Fibroblast of skin of left quadriceps (primary cell): Measurements from ENCODE around the gene FAM174C.
"Not testable (repeated sequence)": the region's sequence is repeated elsewhere in the genome, so short reads cannot be mapped to it uniquely, and the experiment has no call there.

Experiments used
- DNase-seq, 2 experiments: peaks; one replicate each; pipeline ENCODE4 v3.0.0-alpha.2; 2013; ENCODE audit warnings: low read depth in 2 of 2

The FAM174C gene

DNA sequence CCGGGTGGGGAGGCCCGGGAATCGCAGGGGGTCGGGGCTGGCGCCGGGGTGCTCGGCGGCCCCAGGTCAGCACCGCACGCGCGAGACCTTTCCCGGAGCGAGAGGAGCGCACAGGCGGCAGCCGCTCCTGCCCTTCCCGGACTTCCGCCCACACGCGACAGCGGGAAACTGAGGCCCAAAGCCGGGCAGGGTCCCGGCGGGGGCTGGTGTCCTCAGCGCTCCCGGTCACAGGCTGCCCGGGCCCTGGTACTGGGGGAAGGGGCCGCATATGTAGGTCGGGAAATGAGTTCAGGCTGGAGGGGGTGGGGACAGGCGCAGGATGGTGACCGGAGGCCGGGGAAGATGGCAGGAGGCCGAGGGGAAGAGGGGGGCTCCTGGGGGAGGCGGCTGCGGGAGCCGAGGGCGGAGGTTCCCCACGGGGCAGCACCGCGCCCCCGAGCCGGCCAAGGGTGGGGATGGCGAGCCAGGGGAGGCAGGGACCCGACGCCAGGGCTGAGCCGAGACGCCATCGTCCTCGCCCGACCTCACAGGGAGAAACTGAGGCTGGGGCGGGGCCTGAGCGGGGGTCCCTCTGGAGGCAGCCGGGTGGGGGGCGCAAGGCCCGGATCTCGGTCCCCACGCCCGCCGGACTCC lies 38.2 kb upstream of the FAM174C start:
- no peak for DNase-seq

DNA sequence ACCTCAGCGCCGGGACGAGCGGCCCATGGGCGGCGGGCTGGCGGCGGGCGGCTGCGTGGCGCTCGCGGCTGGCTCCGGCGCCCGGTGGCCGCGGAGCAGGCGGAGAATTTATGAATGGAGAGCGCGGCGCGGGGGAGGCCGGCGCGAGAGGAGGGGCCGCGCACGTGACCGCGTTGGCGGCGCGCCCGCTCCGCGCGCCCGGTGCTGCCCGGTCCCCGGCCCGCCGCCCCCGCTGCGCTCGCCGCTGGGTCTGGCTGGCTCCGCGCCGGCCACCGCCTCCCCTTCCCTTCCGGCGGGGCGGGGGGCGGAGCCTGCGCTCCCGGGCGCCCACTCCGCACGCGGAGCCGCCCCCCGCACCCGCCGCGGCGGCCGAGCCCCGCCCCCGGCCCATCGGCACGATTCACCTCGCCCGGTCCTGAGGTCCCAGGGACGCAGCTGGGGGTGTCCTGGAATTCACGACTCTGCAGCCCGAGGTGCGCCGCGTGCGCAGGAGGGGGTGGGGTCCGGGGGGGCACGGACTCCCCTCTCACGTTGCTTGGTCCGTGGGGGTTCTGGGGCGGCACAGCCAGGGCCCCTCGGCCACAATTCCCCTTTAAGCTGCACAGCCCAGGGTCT lies 37.5 kb upstream of the FAM174C start, which contains the start of gene CBARP:
Gene CBARP (minus strand): TSS at position 252 of the 615 bp plus-strand sequence. CDS start 1,905 bp downstream, outside the sequence.
- no peak for DNase-seq

DNA sequence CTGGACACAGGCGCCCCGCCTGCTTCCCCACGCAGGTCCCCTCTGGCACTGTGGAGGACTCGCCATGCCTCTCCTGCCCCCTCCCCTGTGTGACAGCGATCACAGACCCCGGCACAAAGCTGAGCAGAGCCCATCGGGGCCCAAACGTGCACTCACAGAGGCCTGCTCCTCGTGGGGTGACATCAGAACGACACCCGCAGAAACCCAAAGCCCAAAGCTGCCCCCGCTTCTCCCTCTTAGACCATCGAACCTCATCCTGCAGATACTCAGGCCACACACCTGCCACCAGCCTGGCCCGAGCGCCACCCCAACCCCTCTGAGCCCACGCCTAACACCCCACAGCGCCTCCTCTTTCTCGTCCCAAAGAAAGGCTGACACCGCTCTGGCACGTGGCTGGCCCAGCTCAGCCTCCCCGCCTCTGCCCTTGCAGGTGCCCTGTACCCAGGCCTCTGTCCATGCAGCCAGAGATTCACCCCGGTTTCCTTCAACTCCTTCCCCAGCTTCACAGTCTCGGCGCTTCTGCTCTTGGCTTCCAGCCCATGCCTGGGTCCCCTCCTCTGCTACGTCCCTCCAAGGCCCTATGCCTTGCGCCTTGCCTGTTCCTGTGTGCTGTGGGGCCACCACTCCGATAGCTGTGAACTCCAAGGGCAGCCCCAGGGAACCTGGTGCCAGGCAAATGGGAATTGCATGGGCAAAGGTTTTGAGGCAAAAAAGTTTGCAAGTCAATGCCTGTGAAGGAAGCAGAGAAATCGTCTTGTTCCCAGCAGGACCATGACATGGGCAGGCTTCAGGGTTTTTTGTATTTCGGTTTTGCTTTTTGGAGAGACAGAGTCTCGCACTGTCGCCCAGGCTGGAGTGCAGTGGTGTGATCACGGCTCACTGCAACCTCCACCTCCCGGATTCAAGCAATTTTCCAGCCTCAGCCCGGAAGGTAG lies 36.7 kb upstream of the FAM174C start:
- DNase-seq, result no peak

DNA sequence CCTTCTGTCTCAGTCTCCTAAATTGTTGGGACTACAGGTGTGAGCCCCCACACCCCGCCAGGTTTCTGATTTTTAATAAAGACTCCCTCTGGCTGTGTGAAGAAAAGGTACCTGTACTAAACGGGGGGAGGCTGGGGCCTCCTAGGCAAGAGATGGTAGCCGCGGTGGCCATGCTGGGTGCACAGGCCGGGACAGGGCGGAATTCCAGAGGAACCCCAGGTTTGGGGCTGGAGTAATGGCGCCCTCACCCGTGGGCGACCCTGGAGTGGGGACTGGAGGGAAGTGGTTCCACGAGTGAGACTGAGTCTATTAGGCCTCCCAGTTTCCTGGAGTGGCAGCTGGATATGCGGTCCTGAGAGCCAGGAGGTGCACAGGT lies 35.9 kb upstream of the FAM174C start:
- DNase-seq, result no peak

DNA sequence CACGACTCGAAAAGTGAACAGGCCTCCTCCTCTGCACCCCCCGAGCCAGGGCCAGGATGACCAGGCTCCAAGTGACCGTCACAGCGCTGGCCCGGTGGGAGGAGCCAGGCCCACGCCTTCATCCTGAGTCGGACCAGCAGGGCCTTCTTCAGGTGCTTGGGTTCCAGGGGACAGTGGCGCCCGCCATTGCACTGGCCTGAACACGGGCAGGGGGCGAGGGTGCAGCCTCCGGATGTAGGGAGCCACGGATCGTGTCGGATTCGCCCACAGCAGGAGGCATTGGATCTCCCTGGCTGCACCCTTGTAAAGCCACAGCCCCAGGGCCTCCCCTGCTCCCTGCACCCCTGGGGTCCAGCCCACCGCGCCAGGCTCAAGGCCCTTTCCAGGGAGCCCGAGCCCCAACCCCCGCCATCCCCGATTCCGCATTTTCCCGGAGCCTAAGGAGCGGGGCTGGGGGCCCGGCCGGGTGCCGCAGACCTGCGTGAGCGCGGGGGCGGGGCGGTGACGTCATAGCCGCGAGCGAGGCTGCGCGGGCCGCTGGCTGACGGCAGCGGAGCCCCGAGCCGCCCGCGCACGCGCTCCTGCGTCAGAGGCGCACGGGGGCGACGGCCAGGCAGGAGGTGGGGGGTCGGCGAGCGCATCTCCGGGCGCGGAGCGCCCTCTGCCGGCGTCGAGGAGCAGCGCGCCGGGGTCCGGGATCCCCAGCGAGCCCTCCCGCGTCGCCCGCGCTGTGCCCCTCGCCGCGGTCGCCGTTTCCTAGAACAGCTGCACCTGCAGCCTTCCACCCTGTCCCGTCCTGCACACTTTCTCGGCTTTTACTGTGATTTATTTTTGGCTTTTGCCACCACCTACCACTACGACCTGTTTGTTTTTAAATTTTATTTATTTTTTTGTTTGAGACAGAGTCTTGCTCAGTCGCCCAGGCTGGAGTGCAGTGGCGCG lies 35.3 kb upstream of the FAM174C start:
- DNase-seq, result peak; percentile 77

DNA sequence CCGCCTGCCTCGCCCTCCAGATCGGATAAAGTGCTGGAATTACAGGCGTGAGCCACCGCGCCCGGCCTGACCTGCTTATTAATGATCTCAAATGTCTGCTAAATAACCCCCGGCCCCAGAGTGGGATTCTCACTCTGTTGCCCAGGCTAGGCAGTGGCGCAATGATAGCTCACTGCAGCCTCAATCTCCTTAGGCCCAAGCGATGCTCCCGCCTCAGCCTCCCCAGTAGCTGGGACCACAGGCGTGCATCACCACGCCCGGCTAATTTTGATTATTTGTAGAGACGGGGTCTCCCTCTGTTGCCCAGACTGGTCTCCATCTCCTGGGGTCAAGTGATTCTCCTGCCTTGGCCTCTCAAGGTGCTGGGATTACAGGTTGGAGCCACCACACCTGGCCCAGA lies 34.4 kb upstream of the FAM174C start:
- DNase-seq, result no peak

DNA sequence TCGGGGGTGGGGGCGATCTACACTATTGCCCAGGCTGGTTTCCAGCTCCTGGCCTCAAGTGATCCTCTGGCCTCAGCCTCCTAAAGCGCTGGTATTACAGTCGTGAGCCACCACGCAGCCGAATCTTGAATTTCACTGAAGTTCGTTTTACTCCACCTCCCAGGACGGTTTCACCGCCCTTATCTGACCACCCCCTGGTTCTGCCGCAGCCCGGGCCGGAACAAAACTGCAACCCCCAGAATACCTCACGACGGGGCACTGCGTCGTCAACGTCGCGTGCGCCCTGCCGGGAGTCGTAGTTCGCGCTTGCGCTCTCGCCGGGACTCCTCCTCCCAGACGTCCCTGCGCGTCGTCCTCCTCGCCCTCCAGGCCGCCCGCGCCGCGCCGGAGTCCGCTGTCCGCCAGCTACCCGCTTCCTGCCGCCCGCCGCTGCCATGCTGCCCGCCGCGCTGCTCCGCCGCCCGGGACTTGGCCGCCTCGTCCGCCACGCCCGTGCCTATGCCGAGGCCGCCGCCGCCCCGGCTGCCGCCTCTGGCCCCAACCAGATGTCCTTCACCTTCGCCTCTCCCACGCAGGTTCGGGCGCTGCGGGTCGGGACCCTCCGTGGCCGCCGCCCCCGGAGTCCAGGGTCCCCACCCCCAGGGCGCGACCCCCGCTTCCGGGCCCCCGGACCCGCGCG lies 33.8 kb upstream of the FAM174C start, which contains the start of gene ATP5F1D:
Gene ATP5F1D (plus strand): TSS at position 335 of the 679 bp plus-strand sequence. CDS start 100 bp downstream, at position 435.
- peak; percentile 81 for DNase-seq

DNA sequence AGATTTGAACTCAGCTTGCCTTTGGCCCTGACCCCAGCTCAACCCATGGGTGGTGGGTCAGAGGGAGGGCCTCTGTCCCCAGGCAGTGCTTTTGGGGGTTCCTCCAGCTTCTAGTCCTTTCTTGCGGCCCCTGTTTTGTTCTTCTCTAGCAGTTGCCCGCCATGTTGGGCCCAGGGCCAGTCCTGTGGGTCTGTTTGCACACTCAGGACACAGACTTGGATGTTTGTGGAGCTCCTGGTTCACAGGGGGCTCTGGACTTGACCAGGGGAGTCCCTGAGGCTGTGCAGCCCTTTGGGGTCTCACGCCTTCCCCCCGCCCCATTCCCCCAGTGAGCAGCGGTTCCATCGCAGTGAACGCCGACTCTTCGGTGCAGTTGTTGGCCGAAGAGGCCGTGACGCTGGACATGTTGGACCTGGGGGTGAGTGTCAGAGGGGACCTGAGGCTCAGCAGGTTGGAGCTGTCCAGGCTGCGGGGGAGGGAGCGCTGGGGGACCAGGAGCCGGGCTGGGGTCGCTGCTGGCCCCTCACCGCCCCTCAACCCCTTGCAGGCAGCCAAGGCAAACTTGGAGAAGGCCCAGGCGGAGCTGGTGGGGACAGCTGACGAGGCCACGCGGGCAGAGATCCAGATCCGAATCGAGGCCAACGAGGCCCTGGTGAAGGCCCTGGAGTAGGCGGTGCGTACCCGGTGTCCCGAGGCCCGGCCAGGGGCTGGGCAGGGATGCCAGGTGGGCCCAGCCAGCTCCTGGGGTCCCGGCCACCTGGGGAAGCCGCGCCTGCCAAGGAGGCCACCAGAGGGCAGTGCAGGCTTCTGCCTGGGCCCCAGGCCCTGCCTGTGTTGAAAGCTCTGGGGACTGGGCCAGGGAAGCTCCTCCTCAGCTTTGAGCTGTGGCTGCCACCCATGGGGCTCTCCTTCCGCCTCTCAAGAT lies 31.3 kb upstream of the FAM174C start:
- peak in 1 of 2 experiments; percentile 57 for DNase-seq

DNA sequence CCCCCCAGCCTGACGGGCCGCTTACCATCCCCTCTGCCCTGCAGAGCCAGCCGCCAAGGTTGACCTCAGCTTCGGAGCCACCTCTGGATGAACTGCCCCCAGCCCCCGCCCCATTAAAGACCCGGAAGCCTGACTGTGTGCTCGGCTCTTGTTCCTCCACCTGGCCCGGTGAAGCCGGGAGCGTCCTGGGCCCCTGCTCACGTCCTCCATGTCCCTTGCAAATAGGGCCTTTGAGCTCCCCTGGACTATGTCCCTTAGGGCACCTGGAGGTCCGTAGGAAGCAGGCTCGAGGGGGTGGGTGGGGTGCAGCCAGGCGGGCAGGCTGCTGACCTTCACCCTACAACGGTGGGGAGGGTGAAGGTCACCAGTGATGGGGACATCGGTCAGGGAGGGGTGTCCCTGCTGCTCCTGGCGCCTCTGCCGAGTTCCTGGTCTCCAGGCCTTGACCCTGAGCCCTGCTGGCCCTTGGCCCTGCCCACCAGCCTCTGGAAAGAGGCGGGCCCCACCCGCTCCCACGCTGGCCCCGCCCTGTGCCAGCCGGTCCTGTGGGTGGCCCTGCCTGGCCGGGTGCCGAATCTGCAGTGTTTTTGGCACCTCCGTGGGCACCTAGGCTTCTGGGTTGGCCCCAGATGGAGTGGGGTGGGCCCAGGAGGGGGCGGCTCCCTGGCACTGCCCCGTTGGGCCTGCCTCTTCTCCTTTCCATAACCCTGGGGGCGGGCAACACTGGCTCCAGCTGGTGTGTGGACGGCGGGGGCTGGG lies 30.5 kb upstream of the FAM174C start:
- no peak for DNase-seq

DNA sequence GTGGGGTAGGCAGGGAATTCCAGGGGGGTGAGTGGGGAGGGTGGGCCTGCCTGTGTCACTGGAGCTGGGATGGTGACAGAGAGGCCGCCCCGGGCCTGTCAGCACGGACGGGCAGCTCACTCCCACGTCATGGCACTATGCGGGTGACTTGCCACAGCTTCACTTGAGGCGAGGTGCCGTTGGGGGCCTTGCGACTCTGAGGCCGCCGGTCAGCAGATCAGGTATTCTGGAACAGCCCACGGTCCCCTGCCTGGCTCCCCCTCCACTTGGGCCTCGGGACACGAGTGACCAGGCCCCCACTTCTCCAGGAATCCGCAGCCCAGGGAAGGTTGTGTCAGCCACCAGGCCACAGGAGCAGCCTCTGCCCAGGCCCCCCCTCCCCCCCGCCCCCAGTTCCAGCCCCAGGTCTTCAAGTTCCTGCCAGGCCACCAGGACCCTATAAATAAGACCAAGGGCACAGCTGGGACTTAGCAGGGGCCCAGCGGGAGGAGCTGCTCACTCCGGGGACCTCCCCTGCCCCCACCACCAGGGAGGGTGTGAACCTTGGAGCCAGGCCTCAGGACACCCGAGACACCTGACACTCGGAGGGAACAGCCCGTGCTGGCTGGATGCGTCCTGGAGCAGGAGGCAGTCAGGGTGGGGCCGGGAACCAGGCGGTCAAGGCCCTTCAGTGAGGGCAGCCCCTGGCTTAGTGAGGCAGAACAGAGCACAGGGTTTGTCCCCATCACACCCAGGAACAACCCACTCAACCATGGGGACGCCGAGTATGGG lies 29.7 kb upstream of the FAM174C start:
- DNase-seq, result no peak

DNA sequence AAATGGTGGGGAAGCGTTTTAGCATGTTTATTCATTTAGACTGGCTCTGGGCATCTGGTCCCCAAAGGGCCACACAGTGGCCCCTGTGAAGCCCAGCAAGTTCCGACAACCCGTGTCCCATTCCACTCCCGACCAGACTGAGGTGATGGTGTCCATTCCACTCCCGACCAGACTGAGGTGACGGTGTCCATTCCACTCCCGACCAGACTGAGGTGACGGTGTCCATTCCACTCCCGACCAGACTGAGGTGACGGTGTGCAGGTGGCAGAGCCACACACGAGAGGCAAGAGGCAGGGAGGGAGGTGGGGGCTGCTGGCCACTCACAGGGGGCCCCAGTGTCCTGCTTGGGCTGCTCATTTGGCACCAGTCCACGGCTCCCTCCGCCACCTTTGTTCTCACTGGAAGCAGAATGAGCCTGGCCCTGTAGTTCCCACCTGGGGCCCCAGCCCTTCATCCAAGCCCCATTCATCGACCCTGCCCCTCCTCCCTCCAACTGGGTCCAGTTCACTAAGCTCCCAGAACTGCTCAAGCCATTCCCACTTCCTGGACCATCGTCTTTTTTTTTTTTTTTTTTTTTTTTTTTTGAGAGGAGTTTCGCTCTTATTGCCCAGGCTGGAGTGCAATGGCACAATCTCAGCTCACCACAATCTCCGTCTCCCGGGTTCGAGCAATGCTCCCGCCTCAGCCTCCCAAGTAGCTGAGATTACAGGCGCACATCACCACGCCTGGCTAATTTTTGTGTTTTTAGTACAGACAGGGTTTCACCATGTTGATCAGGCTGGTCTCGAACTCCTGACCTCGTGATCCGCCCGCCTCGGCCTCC lies 28.9 kb upstream of the FAM174C start:
- not testable (repeated sequence) for DNase-seq

DNA sequence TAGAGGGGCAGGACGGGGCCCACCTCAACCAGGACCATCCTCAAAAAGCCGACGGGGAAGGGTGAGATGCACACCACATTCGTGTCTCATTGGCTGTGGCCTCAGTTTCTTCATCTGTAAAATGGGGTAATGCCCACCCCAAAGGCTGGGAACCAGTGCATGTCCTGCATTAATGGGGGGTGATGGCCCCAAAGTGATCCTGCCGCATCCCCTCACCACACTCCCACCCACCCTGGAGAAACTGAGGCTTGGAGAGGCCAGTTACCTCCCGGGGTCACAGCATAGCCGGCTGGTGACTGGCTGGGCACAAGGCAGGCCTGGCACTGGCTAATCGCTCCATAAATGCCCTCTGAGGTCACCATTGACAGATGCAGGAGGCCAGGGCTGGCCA lies 27.6 kb upstream of the FAM174C start:
- no peak for DNase-seq

DNA sequence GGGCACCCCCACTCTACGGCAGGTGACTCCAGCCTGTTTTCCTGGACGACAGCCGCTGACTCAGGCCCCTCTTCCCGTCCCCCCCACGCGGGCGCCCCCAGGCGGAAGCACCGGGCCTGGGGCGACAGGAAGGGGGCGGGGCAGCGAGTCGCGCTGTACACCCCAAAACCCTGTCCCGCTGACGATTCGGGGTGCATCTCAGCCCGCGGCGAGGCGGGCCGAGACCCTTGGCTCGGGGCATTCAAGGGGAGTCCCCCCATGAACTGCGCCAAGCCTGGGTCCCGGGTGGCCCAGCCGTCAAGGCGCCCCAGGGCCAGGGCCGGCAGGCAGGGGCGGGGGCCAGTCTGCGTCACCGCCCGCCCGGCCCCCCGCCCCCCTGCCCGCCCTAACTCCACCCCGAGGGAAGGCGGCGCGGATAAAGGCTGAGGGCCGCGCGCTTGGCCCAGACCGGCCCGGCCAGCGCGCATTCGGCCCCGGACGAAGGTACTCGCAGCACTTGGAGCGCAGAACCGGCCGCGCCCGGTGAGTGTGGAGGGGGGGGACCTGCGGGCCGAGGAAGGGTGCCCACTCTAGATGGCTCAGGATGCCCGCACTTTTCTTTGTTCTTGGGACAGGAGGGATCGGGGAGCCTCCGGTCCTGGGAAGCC lies 27.1 kb upstream of the FAM174C start, which contains the start of gene MIDN:
Gene MIDN (plus strand): TSS at position 445 of the 647 bp plus-strand sequence. CDS start 1,714 bp downstream, outside the sequence.
- peak; percentile 68 to 71 for DNase-seq

DNA sequence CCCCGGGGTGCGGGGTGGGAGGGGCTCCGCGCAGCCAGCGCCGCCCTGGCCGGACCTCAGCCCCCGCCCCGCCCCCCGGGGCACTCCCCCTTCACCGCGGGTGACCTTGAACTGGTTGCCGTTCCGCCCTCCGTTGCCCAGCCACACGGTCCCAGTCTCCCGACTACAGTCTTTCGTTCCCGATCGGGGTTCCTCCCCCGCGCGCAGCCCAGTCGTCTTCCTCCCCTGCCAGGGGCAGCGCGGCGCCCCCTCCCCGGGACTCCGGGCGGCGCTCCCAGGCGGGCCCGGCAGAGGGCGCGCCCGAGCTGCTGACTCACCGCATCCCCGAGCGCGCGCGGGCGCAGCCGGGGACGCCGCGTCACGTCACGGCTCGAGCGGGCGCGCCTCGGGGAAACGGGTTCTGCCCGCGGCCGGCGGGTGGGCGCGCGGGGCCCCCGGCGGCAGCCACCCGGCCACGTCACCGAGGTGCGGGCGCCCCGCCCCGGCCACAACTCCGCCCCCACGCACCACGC lies 26.5 kb upstream of the FAM174C start:
- DNase-seq, result peak in 1 of 2 experiments; percentile 56

DNA sequence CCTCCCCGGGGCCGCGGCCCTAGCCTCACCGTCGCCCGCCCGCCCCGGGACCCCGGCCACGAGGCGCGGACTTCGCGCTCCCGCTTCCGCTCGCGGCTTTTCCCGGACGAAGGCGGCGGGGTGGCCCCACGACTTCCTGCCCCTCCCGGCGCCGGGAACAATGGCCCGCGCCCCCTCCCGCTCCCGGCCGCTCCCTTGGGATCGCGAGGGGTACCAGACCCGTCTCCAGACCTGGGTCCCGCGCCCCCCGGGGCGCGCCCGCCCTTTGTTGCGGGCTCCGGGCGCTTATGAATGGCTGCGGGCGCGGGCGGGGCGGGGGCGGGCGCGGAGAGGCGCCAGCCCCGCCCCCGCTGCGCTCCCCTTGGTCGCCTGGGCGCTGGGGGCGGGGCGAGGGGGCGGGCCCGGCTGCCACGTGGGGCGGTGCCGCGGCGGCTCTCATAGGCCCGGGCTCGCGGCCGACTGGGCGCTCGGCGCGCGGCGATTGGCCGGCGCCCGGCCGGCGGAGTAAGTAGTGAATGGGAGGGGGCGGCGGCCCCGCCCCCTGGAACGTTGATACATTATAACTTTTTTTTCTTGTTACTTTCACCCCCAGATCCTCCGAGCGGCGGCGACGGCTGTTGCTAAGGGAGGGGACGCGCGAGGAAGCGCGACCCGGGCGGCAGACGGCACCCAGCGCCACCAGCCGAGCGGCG lies 25.9 kb upstream of the FAM174C start:
- peak; percentile 94 to 95 for DNase-seq

DNA sequence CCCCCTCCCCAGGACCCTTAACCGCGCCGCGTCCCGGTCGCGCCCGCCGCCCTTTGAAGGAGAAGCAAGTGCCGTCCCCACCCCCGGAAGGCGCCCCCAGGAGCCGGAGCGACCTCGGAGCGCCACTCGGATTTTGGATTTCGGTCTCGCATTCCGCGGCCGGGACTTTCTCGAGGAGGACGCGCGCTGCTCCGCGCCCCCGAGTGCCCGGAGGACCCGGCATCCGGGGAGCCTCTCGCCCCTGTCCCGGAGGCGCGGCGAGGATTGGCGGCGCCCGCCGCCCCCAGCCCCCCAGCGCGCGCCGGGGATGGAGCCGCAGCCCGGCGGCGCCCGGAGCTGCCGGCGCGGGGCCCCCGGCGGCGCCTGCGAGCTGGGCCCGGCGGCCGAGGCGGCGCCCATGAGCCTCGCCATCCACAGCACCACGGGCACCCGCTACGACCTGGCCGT lies 25.3 kb upstream of the FAM174C start:
- DNase-seq, result no peak
